Astrocyte of the cerebellum (primary cell): ENCODE measurements around the gene PRKG1.

ENCODE experiments used
- DNase-seq: peaks from one replicate; pipeline ENCODE4 v3.0.0-alpha.2; 2011; ENCODE audit warnings: low read depth
- H3K4me3 ChIP-seq: 2 replicates; pipeline ENCODE4 v1.5.1; 2011; ENCODE audit warnings: mild to moderate bottlenecking, low read depth, low read length, moderate library complexity
- CTCF ChIP-seq: IDR thresholded peaks from 2 replicates; pipeline ENCODE4 v1.5.1; 2012; ENCODE audit warnings: low read length, low read depth, moderate library complexity, mild to moderate bottlenecking; ENCODE audit errors: missing control alignments
- in situ Hi-C: cut with HindIII; loops from 2 replicates; pipeline ENCODE4 v1.10.0; 2017; ENCODE audit warnings: low sequenced_read_pairs

The PRKG1 gene

DNA sequence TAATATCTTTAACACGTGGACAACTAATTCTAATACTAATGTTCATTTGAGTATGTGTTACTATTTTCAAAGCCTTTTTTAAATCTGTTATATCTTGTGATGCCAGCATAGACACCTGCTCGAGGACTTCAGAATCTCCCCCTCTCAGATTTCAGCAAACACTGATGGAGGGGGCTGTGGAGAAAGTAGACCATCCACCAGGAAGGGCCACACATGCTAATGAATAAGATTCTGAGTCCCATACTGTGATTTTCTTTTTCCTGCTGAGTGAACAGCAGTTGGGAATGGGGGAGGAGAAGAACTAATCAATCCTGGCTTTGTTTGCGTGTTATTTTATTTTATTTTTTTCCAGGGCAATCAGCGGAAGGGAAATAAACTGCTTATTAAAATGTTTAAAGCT lies 783.0 kb downstream of the PRKG1 start:
- no peak overlapping the region for H3K4me3 ChIP-seq
- in situ Hi-C loops, result no loop called here
- no peak for DNase-seq
- TF ChIP-seq CTCF, result no peak

- DNase-seq, result peak; percentile 6
- TF ChIP-seq CTCF, result no peak
- in situ Hi-C loops, result no loop called here
Measured at GRCh38 chr10:51860257-51860656, 786.0 kb downstream of the PRKG1 start.

DNA sequence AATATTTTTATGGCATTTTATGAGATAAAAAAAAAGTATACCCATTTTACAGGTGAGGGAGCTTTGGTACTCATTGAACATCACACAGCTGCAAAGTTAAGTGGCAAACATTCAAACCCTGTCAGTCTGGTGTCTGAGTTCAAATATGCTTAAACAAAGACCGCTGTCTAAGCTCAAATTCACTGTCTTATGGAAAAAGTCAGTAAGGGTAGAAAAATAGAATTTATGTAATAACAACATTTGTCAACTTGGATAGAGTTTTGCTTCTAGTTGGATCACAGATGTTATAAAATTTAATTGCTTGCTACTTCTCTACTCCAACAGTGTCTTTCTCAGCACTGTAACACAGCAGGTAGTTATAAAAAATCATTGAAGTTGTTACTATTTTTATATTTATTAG lies 786.8 kb downstream of the PRKG1 start:
- no peak for TF ChIP-seq CTCF
- no peak overlapping the region for H3K4me3 ChIP-seq
- in situ Hi-C loops, result no loop called here
- no peak for DNase-seq

More at GRCh38 chr10:51860257-51860656, 786.0 kb downstream of the PRKG1 start:
- no peak overlapping the region for H3K4me3 ChIP-seq

DNA sequence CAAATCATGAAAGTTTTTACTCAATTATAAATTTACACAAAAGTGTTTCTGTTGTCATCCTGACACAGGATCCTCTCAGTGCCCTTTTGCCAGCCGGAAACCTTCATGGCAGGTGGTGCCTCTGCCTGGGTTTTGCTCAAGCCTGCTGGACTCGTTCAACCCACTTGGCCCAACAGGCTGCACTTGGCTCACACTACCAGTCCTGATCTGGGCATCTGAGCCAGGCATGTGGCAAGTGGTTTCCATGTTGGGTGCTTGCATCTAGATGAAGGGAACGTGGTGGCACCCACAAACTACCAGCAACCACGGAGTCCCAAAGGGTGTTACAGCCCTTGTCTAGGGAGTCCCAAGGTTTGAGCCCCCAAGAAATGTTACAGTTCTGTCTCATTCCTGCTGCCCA lies 787.4 kb downstream of the PRKG1 start:
- no peak overlapping the region for H3K4me3 ChIP-seq
- DNase-seq, result no peak
- in situ Hi-C loops, result no loop called here
- no peak for TF ChIP-seq CTCF

DNA sequence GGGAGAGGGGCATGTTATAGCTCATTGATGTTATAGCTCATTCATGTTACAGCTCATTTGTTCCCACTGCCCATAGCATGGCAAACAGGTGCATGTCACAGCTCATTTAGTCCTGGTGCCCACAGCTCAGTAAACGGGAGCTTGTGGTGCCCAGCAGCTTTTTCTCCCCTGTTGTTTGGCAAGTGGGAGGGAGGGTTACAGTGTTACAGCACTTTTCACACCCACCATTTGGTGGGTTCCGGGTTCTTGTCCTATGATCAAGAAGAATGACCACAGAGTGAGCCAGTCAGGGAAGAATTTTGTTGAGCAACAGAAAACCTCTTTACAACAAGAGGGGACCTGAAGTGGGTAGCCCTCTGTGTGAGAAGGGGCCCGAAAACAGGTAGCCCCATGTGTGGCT lies 787.9 kb downstream of the PRKG1 start:
- DNase-seq, result no peak
- H3K4me3 ChIP-seq, result no peak overlapping the region
- in situ Hi-C loops, result no loop called here
- TF ChIP-seq CTCF, result no peak

DNA sequence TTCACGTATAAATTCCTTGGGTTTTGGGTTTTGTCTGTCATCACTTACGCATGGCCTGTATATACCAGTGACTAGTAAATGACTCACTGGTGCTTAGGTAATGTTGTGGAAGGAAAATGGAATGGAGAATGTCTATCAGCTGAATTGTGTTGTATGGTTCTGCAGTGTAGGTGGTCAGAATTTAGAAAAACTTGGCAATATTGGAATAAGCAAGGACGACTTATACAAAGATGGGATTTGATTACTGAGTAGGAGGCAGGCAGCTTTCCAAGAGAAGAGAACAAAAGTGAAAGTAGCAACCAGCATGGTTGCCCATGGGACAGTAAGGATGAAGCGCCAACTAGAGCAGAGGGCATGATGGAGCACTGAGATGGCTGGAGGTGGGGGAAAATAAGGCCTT lies 793.7 kb downstream of the PRKG1 start:
- H3K4me3 ChIP-seq, result no peak overlapping the region
- DNase-seq, result peak; percentile 66

More for the DNA sequence above, 793.7 kb downstream of the PRKG1 start:
- in situ Hi-C loops, result no loop called here
- TF ChIP-seq CTCF, result no peak
